PC-3 (cell line): ENCODE results near the gene RING1. TPM values are rescaled to one million over a fixed set of nuclear protein-coding genes. Genes with fewer than 3 reads are reported as not detected.

Experiments used
- ATAC-seq: fragments of 200-7000 bp; cut with Tn5 transposase; 2 replicates; pipeline ENCODE4 v1.9.1; 2020; ENCODE audit warnings: mild to moderate bottlenecking, moderate library complexity
- BruUV-seq: library from RNA; stranded (reverse); fragments of 400-500 nt; replicated peaks from 2 replicates; lab custom pipeline; 2021; lab: Mats Ljungman, UMichigan
- CTCF ChIA-PET: fragments of 300-600 bp; sonication (Branson Sonifier 250); formaldehyde crosslinking; loops from one replicate; lab custom pipeline; 2022; ENCODE audit warnings: antibody characterized with exemption; lab: Charles Lee
- POLR2A ChIA-PET: fragments of 300-600 bp; sonication (Branson Sonifier 250); formaldehyde crosslinking; loops from one replicate; lab custom pipeline; 2022; ENCODE audit warnings: antibody characterized with exemption; ENCODE audit not compliant: unreplicated experiment; lab: Charles Lee
- DNase-seq: peaks from one replicate; pipeline ENCODE4 v3.0.0-alpha.2; 2015
- H2AFZ ChIP-seq: fragments of 300-600 bp; sonication (generic); 2 replicates; pipeline ENCODE4 v1.6.0; 2016; ENCODE audit warnings: antibody characterized with exemption, low read length
- H3F3A ChIP-seq: fragments of 300-600 bp; sonication (generic); one replicate; pipeline ENCODE4 v1.6.0; 2017; ENCODE audit warnings: antibody characterized with exemption, low read length, control low read depth, mild to moderate bottlenecking; ENCODE audit not compliant: unreplicated experiment
- H3K27ac ChIP-seq: fragments of 300-600 bp; sonication (generic); 2 replicates; pipeline ENCODE4 v1.5.1; 2016; ENCODE audit warnings: mild to moderate bottlenecking, low read length
- H3K27me3 ChIP-seq: fragments of 300-600 bp; sonication (generic); 2 replicates; pipeline ENCODE4 v1.6.1; 2016; ENCODE audit warnings: low read length, mixed read lengths
- H3K36me3 ChIP-seq: fragments of 300-600 bp; sonication (generic); 2 replicates; pipeline ENCODE4 v1.6.1; 2016; ENCODE audit warnings: low read depth, mixed run types, low read length, mixed read lengths
- H3K4me1 ChIP-seq: fragments of 300-600 bp; sonication (generic); 2 replicates; pipeline ENCODE4 v1.5.1; 2016; ENCODE audit warnings: low read length; ENCODE audit not compliant: insufficient read depth
- H3K4me2 ChIP-seq: fragments of 300-600 bp; sonication (generic); 2 replicates; pipeline ENCODE4 v1.6.0; 2016; ENCODE audit warnings: low read length
- H3K4me3 ChIP-seq: fragments of 300-600 bp; sonication (generic); 2 replicates; pipeline ENCODE4 v1.5.1; 2016; ENCODE audit warnings: mild to moderate bottlenecking, low read length, mixed read lengths
- H3K79me2 ChIP-seq: fragments of 300-600 bp; sonication (generic); 2 replicates; pipeline ENCODE4 v1.6.1; 2017; ENCODE audit warnings: low read length, mixed read lengths
- H3K9ac ChIP-seq: fragments of 300-600 bp; sonication (generic); 2 replicates; pipeline ENCODE4 v1.6.0; 2016; ENCODE audit warnings: mild to moderate bottlenecking, low read length
- H3K9me2 ChIP-seq: fragments of 300-600 bp; sonication (generic); replicated peaks from 2 replicates; pipeline ENCODE4 v1.6.1; 2016; ENCODE audit warnings: mixed run types, low read length, mixed read lengths
- H3K9me3 ChIP-seq: fragments of 300-600 bp; sonication (generic); 2 replicates; pipeline ENCODE4 v1.6.1; 2016; ENCODE audit warnings: low read length, mixed read lengths
- H4K20me1 ChIP-seq: fragments of 300-600 bp; sonication (generic); 2 replicates; pipeline ENCODE4 v1.6.1; 2016; ENCODE audit warnings: low read length, mixed read lengths
- EZH2 ChIP-seq: fragments of 300-600 bp; sonication (generic); IDR thresholded peaks from one replicate; pipeline ENCODE4 v1.6.1; 2017; ENCODE audit warnings: antibody characterized with exemption, mild to moderate bottlenecking, low read length; ENCODE audit not compliant: unreplicated experiment
- EZH2phosphoT487 ChIP-seq: fragments of 300-600 bp; sonication (generic); IDR thresholded peaks from 2 replicates; pipeline ENCODE4 v1.6.1; 2018; ENCODE audit warnings: mild to moderate bottlenecking, antibody characterized with exemption, low read length, borderline replicate concordance
- intact Hi-C: fragments of 100-400 bp; cut with micrococcal nuclease; formaldehyde crosslinking; loops from 2 replicates; pipeline ENCODE4 v1.9.0; 2023
- total RNA-seq: library from RNA; depleted of rRNA; stranded (reverse); fragments of >200 nt; gene quantifications from 2 replicates; pipeline ENCODE4 v1.2.3, GENCODE V29; 2014
- TF ChIP-seq, protein P1 (sequence below): fragments of 300-600 bp; sonication (generic); conservative IDR thresholded peaks from 2 replicates; pipeline ENCODE4 v1.5.1; 2017; ENCODE audit warnings: antibody characterized with exemption, low read depth, mild to moderate bottlenecking, low read length

Gene RING1
- total RNA-seq, 1 experiment from 2014 or later, result 23.3 TPM

DNA sequence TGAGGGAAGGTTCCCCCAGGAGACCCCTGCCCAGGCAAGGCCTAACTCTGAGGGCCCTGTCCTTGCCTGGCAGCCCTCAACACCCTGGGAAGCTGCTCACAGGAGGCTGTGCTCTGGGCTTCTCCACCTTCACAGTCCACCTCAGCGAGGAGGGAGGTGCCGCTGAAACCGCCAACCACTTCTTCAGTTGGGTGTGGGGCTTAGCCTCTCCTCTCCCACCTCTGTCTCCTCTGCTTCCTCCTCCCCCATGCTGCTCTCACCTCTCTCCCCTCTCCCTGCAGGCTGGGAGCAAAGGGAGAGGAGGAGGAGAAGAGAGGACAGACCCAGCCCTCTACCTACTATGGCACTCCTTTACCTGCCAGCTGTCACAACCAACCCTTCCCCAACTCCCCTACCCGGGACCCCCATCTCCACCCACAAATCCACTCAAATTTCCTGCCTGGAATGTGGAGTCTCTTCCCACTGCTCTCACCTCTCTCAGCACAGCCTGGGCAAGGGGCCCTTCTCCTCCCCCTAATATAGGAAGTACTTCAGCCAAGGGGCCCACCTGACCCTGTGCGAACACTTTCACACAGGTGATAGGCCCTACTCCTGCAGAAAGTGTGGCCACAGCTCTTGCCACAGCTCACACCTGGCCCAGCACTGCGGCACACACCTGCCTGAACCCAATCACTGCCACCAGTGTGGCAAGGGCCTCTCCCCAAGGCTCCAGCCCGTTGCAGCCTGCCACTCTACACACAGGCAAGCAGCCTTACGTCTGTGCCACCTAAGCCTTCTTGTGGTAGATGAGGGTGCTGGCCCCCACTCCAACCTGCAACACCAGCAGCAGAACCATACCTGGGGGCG, 7.2 kb downstream of the RING1 start:
- ChIA-PET POLR2A (no interaction called here), CTCF (no interaction called here)
- ATAC-seq, result no peak

DNA sequence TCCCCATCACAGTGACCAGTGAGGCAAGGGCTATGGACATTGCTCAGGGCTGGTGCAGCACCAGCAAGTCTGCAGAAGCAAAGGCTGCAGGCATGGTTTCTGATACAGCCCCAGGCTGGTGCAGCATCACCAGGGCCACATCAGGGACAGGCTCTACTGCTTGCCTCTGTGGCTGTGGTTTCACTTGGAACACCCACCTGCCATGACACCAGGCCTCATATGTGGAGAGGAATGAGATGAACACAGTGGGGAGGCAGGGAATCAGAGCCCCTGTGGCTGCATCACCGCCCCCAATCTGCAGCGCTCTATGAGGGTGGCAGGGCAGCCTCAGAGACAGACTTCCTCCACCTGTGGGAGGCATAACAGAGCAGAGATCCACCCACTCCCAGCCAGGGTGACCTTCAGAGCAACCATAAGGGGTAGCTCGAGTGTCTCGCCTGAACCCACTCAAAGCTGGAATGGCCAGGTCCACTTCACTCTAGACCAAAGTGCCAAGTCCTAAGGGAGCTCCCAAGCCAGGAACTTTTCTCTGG, 7.9 kb downstream of the RING1 start:
- no peak overlapping the region for H3K4me3 ChIP-seq
- no peak for DNase-seq
- no peak overlapping the region for H3K4me2 ChIP-seq
- no peaks in the 10 kb centered on the region for H4K20me1 ChIP-seq
- intact Hi-C loops, result no loop called here
- H3K9ac ChIP-seq, result no peak overlapping the region
- no peak overlapping the region for H2AFZ ChIP-seq
- H3K4me1 ChIP-seq, result no peaks in the 10 kb centered on the region
- no peaks in the 10 kb centered on the region for H3K9me3 ChIP-seq
- TF ChIP-seq EZH2 (no peak), EZH2phosphoT487 (no peak)
- TF ChIP-seq, protein P1, sequence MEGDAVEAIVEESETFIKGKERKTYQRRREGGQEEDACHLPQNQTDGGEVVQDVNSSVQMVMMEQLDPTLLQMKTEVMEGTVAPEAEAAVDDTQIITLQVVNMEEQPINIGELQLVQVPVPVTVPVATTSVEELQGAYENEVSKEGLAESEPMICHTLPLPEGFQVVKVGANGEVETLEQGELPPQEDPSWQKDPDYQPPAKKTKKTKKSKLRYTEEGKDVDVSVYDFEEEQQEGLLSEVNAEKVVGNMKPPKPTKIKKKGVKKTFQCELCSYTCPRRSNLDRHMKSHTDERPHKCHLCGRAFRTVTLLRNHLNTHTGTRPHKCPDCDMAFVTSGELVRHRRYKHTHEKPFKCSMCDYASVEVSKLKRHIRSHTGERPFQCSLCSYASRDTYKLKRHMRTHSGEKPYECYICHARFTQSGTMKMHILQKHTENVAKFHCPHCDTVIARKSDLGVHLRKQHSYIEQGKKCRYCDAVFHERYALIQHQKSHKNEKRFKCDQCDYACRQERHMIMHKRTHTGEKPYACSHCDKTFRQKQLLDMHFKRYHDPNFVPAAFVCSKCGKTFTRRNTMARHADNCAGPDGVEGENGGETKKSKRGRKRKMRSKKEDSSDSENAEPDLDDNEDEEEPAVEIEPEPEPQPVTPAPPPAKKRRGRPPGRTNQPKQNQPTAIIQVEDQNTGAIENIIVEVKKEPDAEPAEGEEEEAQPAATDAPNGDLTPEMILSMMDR, result no peak
- CTCF ChIA-PET, result no interaction called here
- H3F3A ChIP-seq, result no peaks in the 10 kb centered on the region
- no peaks in the 10 kb centered on the region for H3K36me3 ChIP-seq
- no TSS peak for BruUV-seq
- POLR2A ChIA-PET, result interaction anchor here (0.5 kb wide), 1 partner anchor 16 kb away, joined by 3 read pairs; no protein-coding TSS in a partner anchor
- no peaks in the 10 kb centered on the region for H3K27me3 ChIP-seq
- no peak overlapping the region for H3K27ac ChIP-seq
- H3K79me2 ChIP-seq, result no peaks in the 10 kb centered on the region
- no peak for ATAC-seq
- no peaks in the 10 kb centered on the region for H3K9me2 ChIP-seq

More for the DNA sequence above, 7.2 kb downstream of the RING1 start:
- H3K9me3 ChIP-seq, result no peaks in the 10 kb centered on the region
- H4K20me1 ChIP-seq, result no peaks in the 10 kb centered on the region
- no peaks in the 10 kb centered on the region for H3K9me2 ChIP-seq
- no peaks in the 10 kb centered on the region for H3F3A ChIP-seq
- intact Hi-C loops, result no loop called here
- H3K36me3 ChIP-seq, result no peaks in the 10 kb centered on the region
- no peak overlapping the region for H3K9ac ChIP-seq
- H3K4me2 ChIP-seq, result no peak overlapping the region
- H3K4me1 ChIP-seq, result no peaks in the 10 kb centered on the region
- DNase-seq, result no peak
- BruUV-seq, result no TSS peak
- no peak overlapping the region for H3K27ac ChIP-seq
- no peaks in the 10 kb centered on the region for H3K79me2 ChIP-seq
- no peaks in the 10 kb centered on the region for H3K27me3 ChIP-seq
- no peak overlapping the region for H3K4me3 ChIP-seq
- H2AFZ ChIP-seq, result no peak overlapping the region
- TF ChIP-seq, protein P1, result no peak
- no peak for TF ChIP-seq EZH2
- no peak for TF ChIP-seq EZH2phosphoT487

DNA sequence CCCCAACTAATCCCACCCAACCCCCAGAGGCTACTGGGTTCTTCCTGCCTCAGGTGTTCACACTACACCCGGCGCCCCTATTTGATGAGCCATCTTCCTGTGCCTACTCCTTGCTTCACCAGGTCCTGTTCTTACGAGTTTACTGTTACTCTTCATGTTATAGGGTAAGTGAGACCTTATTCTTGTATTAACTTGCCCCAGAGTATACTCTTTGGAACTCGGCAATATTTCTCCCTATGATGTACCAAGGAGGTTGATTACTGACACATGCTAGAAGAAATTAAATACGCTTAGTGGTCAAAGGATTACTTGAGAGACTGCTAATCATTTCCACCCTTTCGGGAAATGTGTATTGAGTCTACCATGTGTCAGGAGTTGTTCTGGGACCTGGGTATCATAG, 8.9 kb downstream of the RING1 start:
- DNase-seq (no peak), ATAC-seq (no peak)
- Histone ChIP-seq H3K4me3 (no peak overlapping the region), H3K9ac (no peak overlapping the region), H3K36me3 (no peaks in the 10 kb centered on the region), H3K27ac (no peak overlapping the region), H2AFZ (no peak overlapping the region), H3K4me1 (no peaks in the 10 kb centered on the region), H4K20me1 (no peaks in the 10 kb centered on the region), H3F3A (no peaks in the 10 kb centered on the region), H3K79me2 (no peaks in the 10 kb centered on the region), H3K9me2 (no peaks in the 10 kb centered on the region), H3K9me3 (no peaks in the 10 kb centered on the region), H3K4me2 (no peak overlapping the region), H3K27me3 (0 out of 2 replicates have a peak, but pooled peaks cover 3% of the 10 kb centered on the region)
- intact Hi-C loops, result no loop called here
- ChIA-PET POLR2A (no interaction called here), CTCF (no interaction called here)
- TF ChIP-seq, protein P1, result no peak
- TF ChIP-seq EZH2phosphoT487, result no peak
- TF ChIP-seq EZH2, result no peak
- no TSS peak for BruUV-seq
